MM.1S (cell line): ENCODE results near the gene CFAP126.

Source experiments
- DNase-seq: peaks from one replicate; pipeline ENCODE4 v3.0.0-alpha.2; 2015
- H2AFZ ChIP-seq: fragments of 300-600 bp; sonication (generic); 2 replicates; pipeline ENCODE4 v1.6.0; 2016; ENCODE audit warnings: antibody characterized with exemption, low read length
- H3F3A ChIP-seq: fragments of 300-600 bp; sonication (generic); 2 replicates; pipeline ENCODE4 v1.6.1; 2016; ENCODE audit warnings: mild to moderate bottlenecking, antibody characterized with exemption, low read length, moderate library complexity, mixed read lengths; ENCODE audit not compliant: insufficient read depth
- H3K27ac ChIP-seq: fragments of 300-600 bp; sonication (generic); 2 replicates; pipeline ENCODE4 v1.5.1; 2016; ENCODE audit warnings: mild to moderate bottlenecking, low read length
- H3K27me3 ChIP-seq: fragments of 300-600 bp; sonication (generic); replicated peaks from 2 replicates; pipeline ENCODE4 v1.6.0; 2016; ENCODE audit warnings: low read length; ENCODE audit not compliant: insufficient read depth
- H3K36me3 ChIP-seq: fragments of 300-600 bp; sonication (generic); replicated peaks from 2 replicates; pipeline ENCODE4 v1.6.1; 2016; ENCODE audit warnings: mild to moderate bottlenecking, low read length, mixed read lengths; ENCODE audit not compliant: insufficient read depth
- H3K4me1 ChIP-seq: fragments of 300-600 bp; sonication (generic); 2 replicates; pipeline ENCODE4 v1.6.1; 2016; ENCODE audit warnings: low read length, mixed read lengths
- H3K4me2 ChIP-seq: fragments of 300-600 bp; sonication (generic); 2 replicates; pipeline ENCODE4 v1.6.0; 2016; ENCODE audit warnings: low read depth, low read length
- H3K4me3 ChIP-seq: fragments of 300-600 bp; sonication (generic); 2 replicates; pipeline ENCODE4 v1.5.1; 2016; ENCODE audit warnings: low read length, mixed read lengths
- H3K79me2 ChIP-seq: fragments of 300-600 bp; sonication (generic); 2 replicates; pipeline ENCODE4 v1.6.1; 2016; ENCODE audit warnings: mixed run types, low read length, mixed read lengths
- H3K9ac ChIP-seq: fragments of 300-600 bp; sonication (generic); 2 replicates; pipeline ENCODE4 v1.6.1; 2016; ENCODE audit warnings: low read length, mixed read lengths
- H3K9me2 ChIP-seq: fragments of 300-600 bp; sonication (generic); replicated peaks from 2 replicates; pipeline ENCODE4 v1.6.1; 2016; ENCODE audit warnings: mild to moderate bottlenecking, low read length, mixed read lengths; ENCODE audit not compliant: insufficient read depth
- H3K9me3 ChIP-seq: fragments of 300-600 bp; sonication (generic); replicated peaks from 2 replicates; pipeline ENCODE4 v1.6.1; 2016; ENCODE audit warnings: mild to moderate bottlenecking, low read length, mixed read lengths; ENCODE audit not compliant: insufficient read depth
- H4K20me1 ChIP-seq: fragments of 300-600 bp; sonication (generic); 2 replicates; pipeline ENCODE4 v1.6.1; 2016; ENCODE audit warnings: mild to moderate bottlenecking, low read length, moderate library complexity, mixed read lengths; ENCODE audit not compliant: insufficient read depth
- CTCF ChIP-seq: fragments of 300-600 bp; sonication (generic); IDR thresholded peaks from 2 replicates; pipeline ENCODE4 v1.5.1; 2016; ENCODE audit warnings: antibody characterized with exemption, low read length, mixed read lengths
- EZH2 ChIP-seq: fragments of 300-600 bp; sonication (generic); optimal IDR thresholded peaks from 2 replicates; pipeline ENCODE3; 2017; ENCODE audit warnings: low read depth, mild to moderate bottlenecking, antibody characterized with exemption, low read length, mixed read lengths
- EZH2phosphoT487 ChIP-seq: fragments of 300-600 bp; sonication (generic); IDR thresholded peaks from 2 replicates; pipeline ENCODE4 v1.6.1; 2018; ENCODE audit warnings: antibody characterized with exemption, low read length

Gene CFAP126

GRCh38 chr1:161382214-161383019, 14.7 kb upstream of the CFAP126 start:
- H3K79me2 ChIP-seq = no peaks in the 10 kb centered on the region
- H3K36me3 ChIP-seq = no peaks in the 10 kb centered on the region
- H3K4me3 ChIP-seq = no peak overlapping the region
- H3K9me2 ChIP-seq = no peaks in the 10 kb centered on the region
- H3F3A ChIP-seq = 0 out of 2 replicates have a peak, but pooled peaks cover 10% of the 10 kb centered on the region
- TF ChIP-seq EZH2 (no peak), CTCF (peak; percentile 75), EZH2phosphoT487 (no peak)
- no peak overlapping the region for H3K9ac ChIP-seq
- no peak overlapping the region for H3K4me2 ChIP-seq
- no peaks in the 10 kb centered on the region for H3K27me3 ChIP-seq
- H3K9me3 ChIP-seq = no peaks in the 10 kb centered on the region
- no peak overlapping the region for H2AFZ ChIP-seq
- DNase-seq = peak; percentile 74
- no peaks in the 10 kb centered on the region for H4K20me1 ChIP-seq
- H3K27ac ChIP-seq = no peak overlapping the region
- no peaks in the 10 kb centered on the region for H3K4me1 ChIP-seq

- no peak overlapping the region for H3K4me2 ChIP-seq
- no peaks in the 10 kb centered on the region for H3K9me2 ChIP-seq
- no peaks in the 10 kb centered on the region for H4K20me1 ChIP-seq
- H3K36me3 ChIP-seq = no peaks in the 10 kb centered on the region
- no peaks in the 10 kb centered on the region for H3K79me2 ChIP-seq
- no peak for DNase-seq
- H3K9ac ChIP-seq = no peak overlapping the region
- H3K4me3 ChIP-seq = no peak overlapping the region
- TF ChIP-seq CTCF (no peak), EZH2phosphoT487 (no peak), EZH2 (no peak)
- H3F3A ChIP-seq = peaks cover 12% of the 10 kb centered on the region; the same call in 1 of the 2 replicates
- H3K4me1 ChIP-seq = no peaks in the 10 kb centered on the region
- H3K27ac ChIP-seq = no peak overlapping the region
- H3K27me3 ChIP-seq = no peaks in the 10 kb centered on the region
- no peak overlapping the region for H2AFZ ChIP-seq
- H3K9me3 ChIP-seq = no peaks in the 10 kb centered on the region
Observed at GRCh38 chr1:161381707-161382106, 14.0 kb upstream of the CFAP126 start.

- peaks cover 16% of the 10 kb centered on the region for H3F3A ChIP-seq
- H3K9me3 ChIP-seq = no peaks in the 10 kb centered on the region
- H3K79me2 ChIP-seq = no peaks in the 10 kb centered on the region
- peak overlapping the region; percentile 93 for H2AFZ ChIP-seq
- H3K27me3 ChIP-seq = no peaks in the 10 kb centered on the region
- H3K9ac ChIP-seq = peak overlapping the region; percentile 24; the same call in 1 of the 2 replicates
- peak overlapping the region; percentile 47 for H3K4me3 ChIP-seq
- H3K36me3 ChIP-seq = no peaks in the 10 kb centered on the region
- peak overlapping the region; percentile 75 for H3K4me2 ChIP-seq
- DNase-seq = peak; percentile 80
- no peaks in the 10 kb centered on the region for H3K4me1 ChIP-seq
- H3K9me2 ChIP-seq = no peaks in the 10 kb centered on the region
- H4K20me1 ChIP-seq = no peaks in the 10 kb centered on the region
- TF ChIP-seq EZH2phosphoT487 (no peak), CTCF (no peak), EZH2 (no peak)
- H3K27ac ChIP-seq = no peak overlapping the region
Observed at GRCh38 chr1:161379071-161379470, 11.4 kb upstream of the CFAP126 start.
